NCI-H146 treated with DMSO at 0.1 percent for 48 hours (cell line): ENCODE measurements around the gene ZNF860.
A peak's percentile ranks its signal among the peaks of the same experiment; 100 is the strongest.

Experiments
- DNase-seq: peaks from one replicate; lab custom pipeline; 2025; ENCODE audit not compliant: unreplicated experiment; lab: John Stamatoyannopoulos, UW

The ZNF860 gene

GRCh38 chr3:31981206-31982181, at the start of gene ZNF860, which contains the start of gene OSBPL10:
ZNF860 (plus strand) TSS chr3:31981750; CDS start chr3:31989080, 7,330 bp downstream.
OSBPL10 (minus strand) TSS chr3:31981262; CDS start chr3:31981179, 83 bp downstream.
- peak; percentile 74 for DNase-seq

DNA sequence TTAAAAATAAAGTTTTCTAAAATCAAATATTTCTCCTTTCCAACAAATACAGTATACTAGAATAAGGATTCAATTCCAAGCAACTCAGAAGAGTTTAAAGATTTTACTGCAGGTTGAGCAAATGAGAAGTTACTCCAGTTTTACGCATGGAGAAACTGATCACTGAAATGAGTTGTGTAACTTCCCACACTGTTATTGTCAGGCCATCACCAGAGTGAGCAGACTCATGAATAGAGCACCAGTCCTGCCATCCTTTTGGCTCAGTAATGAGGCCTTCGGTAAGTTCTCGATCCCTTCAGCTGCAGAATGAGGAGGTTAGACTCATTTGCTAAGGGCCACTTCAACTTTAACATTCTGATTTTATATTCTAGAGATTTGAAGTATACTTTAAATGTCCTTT, 48.6 kb upstream of the ZNF860 start:
- no peak for DNase-seq

DNA sequence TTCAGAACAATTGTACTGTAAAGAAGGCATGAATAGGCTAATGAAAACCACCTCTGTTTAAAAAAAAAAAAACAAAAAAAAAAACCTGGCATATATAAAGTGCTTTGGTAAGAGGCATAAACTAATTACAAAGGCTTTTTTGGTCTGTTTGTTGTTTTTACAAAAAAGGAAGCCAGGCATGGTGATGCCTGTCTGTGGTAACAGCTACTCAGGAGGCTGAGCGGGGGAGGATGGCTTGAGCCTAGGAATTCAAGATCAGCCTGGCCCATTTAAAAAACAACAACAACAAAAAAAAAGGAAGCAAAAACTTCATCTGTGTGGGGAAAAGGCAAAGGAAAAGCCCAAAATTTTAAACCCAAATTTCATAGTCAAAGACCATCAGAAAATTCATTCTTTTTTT, 47.5 kb upstream of the ZNF860 start:
- no peak for DNase-seq

DNA sequence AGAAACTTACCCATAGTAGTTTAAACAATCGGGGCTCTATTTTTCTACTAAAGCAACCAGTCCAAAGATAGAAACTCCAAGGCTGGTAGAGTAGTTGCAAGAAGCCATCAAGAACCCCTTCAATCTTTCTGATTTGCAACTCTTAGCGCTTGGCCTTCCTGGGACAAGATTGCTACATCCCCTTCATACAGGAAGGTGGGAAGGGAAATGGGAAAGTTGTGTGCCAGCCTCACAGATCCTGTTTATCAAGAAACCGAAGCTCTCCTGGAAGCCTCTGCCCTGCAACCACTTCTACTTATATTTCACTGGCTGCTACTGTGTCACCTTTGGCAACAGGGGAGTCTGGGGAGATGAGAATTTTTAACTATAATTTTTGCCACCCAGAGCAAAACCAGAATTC, 46.7 kb upstream of the ZNF860 start:
- no peak for DNase-seq

DNA sequence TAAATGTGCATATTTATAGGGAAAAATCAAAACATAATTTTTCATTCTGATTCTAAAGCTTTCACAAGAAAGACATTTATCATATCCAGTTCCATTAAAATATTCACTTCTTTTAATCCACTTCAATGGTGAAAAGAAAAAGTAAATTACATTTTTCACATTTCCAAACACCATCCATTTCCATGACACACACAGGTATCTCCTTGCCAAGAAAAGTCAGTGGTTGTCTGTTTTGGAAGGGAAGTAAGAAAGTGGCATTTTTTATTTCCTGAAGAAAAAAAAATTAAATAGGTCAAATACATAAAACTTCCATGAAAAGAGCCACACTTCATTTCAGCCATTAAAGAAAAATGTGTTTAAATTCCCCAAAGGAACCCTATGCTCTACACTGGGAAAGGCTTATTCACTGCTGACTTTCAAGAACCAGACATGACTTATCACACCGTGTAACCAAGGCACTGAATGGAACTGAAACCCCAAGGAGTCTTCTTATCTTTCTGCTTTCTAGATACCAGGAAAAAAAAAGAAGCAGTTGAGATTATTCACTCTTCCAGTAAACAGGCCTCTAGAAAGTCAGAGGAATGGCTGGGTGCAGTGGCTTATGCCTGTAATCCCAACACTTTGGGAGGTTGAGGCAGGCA, 45.0 kb upstream of the ZNF860 start:
- DNase-seq = no peak

DNA sequence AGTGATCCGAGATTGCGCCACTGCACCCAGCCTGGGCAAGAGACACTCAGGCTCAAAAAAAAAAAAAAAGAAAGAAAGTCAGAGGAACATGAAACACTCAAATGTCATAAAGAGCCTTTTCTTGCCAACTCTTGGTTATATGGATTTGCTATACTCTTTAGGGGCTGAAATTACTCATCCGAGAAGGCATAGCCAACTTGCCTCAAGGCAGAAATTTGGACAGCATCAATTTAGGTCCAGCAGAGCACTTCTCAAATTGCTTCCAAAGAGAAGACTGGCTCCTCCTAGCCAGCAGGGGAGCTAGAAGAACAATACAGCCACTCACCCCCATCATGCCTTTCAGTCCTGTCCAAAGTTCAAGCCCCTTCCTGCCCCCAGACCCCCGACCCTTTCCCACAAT, 44.3 kb upstream of the ZNF860 start:
- no peak for DNase-seq

DNA sequence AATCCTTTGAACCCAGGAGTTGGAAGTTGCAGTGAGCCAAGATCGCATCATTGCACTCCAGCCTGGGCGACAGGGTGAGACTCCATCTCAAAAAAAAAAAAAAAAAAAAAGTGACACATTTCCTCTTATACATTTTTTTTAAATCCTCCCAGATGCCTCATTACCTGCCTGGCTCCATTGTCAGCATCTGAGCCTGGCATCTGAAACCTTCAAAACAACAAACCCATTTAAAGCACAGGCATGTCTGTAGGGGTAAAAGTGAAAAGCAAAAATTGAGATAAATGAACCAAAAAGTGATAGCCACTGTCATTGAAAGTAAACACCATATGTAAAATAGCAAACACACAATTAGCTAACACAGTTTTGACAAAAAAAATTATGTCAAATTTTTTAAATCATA, 39.1 kb upstream of the ZNF860 start:
- no peak for DNase-seq

- no peak for DNase-seq
These were observed 38.5 kb upstream of the ZNF860 start for GRCh38 chr3:31943041-31943440.

DNA sequence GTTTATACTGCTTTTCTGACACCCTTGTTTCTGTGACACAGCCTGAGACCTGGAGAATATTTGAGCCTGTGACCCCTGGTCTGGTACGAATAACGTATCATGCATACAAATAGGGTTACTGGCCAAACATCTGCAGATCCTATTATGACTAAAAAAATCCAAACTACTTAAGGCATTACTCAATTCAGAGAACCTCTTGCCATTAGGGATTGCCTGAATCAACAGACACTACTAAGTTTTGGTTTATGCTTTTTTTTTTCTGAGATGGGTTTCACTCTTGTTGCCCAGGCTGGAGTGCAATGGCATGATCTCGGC, 35.9 kb upstream of the ZNF860 start:
- DNase-seq = no peak

GRCh38 chr3:31946484-31947081, 35.0 kb upstream of the ZNF860 start:
- DNase-seq = no peak

DNA sequence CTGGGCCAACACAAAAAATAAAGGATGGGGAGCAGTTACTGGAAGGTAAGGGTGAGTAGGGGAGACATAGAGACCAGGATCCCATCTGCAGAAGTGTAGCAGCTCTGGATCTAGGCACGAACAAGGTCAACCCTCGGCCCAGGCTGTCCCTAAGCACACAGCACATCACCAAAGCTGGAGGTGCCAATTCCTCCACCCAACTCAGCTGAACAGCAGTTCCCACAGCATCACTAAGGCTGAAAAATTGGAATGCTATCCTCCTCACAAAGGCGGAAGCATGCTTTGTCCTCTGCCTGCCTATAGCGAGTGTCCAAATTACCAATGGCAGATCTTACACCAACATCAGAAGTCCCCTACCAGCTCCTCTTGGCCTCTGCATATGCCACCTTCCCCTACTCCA, 34.4 kb upstream of the ZNF860 start:
- DNase-seq = no peak

GRCh38 chr3:31947671-31948091, 33.9 kb upstream of the ZNF860 start:
- no peak for DNase-seq

DNA sequence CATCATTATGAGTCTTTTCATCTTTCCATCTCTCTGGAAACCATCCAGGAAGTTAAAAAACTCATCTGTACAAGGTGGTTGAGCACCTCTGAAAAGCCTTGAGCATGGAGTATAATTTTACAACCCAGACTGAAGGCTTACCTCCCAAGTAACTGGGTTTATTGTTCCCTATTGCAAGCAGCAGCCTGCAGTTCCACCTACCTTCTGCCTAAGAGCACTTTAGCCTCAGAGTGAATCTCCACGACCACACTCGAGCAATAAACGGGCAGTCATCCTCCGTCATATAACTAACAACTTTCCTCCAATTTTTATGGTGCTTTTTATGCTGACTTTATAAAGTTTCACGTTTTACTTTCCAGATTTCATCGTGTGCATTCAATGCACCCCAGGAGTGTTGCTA, 33.3 kb upstream of the ZNF860 start:
- DNase-seq = no peak

GRCh38 chr3:31952205-31952604, 29.3 kb upstream of the ZNF860 start:
- DNase-seq = no peak

DNA sequence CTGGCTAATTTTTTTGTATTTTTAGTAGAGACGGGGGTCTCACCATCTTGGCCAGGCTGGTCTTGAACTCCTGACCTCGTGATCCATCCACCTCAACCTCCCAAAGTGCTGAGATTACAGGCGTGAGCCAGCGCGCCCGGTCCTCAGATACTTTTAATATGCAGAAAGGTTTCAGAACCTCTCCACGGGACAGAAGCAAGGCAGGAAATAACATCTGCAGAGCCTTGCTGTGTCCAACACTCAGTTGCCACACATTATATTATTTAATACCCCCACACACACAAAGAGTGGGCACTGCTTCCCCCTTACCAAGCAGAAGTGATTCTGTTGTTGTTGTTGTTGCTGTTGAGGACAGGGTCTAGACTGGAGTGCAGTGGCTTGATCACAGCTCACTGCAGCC, 28.5 kb upstream of the ZNF860 start:
- DNase-seq = no peak

DNA sequence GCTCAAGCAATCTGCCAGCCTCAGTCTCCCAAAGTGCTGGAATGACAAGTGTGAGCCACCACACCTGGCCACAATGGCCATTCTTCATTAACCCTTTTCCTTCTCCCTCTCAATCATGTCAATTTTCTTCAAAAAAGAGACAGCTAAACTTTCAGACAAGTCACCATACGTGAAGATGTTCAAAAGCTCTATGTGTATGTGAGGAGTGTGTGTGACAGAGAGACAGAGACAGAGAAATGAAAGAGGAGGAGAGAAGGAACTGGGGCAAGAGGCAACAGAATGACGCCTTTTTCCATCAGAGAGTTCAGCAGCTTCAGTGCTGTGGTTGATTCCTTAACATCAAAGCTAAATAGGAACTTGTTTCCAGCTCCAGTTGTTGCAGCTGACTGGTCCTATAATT, 27.9 kb upstream of the ZNF860 start:
- DNase-seq = no peak

DNA sequence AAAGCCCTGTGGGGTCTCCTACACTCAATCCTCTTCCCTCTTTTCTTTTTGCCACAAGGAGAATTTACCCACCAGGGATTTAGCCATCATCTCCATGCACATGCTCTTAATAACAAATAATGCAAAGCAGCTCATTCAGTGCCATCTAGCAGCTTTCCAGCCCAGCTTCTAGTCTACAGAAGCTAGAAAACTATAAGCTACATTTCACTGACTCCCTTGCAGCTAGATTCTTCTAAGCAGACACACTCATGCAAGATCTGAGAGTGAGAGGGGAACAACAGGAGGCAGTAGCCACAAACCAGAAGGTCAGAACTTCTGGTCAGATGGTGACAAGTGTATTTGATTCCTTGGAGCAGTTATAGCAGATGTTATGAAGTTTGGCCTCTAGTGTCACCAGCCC, 26.0 kb upstream of the ZNF860 start:
- DNase-seq = no peak

- no peak for DNase-seq
These were observed 24.4 kb upstream of the ZNF860 start for GRCh38 chr3:31957106-31957505.

- peak; percentile 10 for DNase-seq
These were observed 22.8 kb upstream of the ZNF860 start for GRCh38 chr3:31958701-31959152.

DNA sequence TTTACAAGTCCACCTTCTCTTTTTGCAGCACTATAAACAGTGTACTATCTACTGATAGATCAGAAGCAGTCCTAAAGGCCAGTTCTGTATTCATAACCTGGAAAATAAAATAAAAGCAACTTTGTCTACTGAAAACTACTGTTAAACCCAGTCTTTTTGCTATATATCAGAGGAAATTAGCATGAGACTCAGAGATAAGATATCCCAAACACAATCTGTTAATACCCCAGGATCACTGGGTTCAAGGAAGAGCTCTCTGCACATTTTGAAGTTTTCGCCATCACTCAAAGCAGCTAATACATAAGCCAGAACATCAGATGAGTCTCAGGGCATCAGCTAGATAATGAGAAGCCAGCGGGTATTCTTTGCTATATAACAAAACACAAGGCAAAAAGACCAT, 22.3 kb upstream of the ZNF860 start:
- no peak for DNase-seq

DNA sequence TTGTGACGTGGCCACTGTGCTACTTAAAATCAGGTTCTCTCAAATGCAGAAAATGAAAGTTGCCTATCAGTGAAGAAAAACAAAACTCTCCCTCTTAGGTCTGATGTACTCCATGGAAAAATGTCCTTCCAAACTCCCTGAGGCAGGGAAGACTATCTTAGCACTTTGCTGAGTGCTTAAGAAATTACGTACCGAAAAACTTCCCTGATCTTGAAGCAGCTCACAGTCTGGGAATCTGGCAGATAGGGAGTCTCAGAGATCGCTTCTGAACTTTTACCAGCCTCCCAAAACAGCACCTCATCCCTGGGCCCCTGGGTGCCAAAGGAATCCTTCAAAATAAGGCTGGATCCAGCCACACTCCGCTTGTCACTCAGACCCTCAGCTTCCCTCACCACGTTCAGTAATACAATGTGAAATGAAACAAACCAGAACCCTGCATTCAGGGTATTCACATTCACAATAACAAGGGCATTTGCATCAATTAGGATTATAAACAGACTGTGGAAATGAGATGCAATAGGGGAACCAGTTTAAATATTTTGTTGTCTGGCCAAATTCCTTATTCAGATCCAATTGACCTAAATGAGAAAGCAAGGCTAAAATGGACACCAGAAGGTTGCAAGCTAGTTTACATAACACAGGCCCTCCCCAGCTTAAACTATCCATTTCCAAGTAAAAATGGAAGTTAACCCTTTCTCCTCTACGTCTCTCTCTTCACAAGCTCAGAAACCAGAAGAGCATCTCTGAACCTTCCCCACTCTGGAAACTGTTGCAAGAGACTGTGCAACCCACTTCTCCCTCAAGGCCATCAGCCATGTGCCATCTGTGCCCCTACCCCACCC, 21.4 kb upstream of the ZNF860 start:
- DNase-seq = no peak
